NCI-H1105 (cell line): Measurements from ENCODE around the gene ENPP1.

Source experiments
- DNase-seq: peaks from one replicate; lab custom pipeline; 2025; lab: John Stamatoyannopoulos, UW

The ENPP1 gene

DNA sequence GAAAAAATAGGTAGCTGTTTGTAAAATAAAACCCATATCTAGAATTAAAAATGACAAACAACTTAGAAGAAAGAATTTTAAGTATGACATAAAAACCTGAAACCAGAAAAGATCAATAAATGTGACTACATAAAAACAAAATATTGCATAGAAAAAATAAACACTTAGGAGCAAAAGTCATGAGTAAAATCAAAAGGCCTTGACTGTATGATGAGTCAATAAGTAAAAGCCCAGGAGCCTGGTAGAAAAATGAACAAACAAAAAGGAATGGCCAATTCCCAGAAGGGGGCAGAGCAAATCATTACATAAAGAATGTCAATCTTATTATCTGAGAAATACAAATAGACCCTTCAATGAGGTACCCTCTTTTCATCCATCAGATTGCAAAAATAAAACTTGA lies 20.7 kb upstream of the ENPP1 start:
- no peak for DNase-seq

DNA sequence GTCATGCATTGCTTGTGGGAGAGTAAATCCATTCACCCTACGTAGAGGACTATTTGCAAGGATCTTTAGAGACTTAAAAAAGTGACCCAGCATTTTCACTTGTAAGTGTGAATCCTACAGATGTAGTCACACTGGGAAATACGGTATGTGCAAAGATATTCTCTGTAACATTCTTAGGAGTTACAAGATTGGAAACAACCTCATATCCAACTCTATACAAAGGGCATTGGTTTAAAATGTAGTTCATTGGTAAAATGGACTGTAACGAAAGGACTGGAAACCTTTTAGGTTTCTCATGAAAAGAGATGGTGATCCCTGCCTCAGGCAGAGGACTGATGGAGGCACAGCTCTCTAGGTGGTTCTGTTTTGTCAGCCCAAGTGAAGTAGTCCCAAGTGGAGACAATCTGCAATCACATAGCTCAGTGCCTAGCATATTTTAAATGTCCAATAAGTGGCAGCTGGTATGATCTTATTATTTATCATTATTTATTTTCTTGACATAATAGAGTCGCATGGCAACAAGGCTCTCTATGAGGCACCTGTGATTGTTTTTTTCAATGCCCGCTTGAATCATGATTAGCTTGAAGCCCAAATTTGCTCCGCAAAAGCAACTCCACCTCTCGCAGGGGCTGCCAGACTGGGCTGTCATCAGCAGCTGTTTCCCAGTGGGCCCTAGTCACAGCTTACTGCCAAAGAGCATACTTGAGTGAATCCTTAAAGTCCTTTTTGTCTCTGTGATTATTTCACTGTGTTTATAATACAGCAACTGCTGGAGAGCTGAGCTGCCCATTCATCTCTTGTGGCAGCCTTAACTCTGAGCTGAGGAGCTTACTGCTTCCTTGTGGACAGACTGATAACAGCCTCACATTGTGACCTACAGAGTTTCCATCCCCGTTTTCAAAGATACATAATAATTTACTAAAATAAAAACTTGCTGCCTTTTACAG lies 19.8 kb upstream of the ENPP1 start:
- peak; percentile 73 for DNase-seq

- DNase-seq: no peak
Observed at GRCh38 chr6:131789219-131789618, 18.6 kb upstream of the ENPP1 start.

- no peak for DNase-seq
Observed at GRCh38 chr6:131791476-131791875, 16.3 kb upstream of the ENPP1 start.

DNA sequence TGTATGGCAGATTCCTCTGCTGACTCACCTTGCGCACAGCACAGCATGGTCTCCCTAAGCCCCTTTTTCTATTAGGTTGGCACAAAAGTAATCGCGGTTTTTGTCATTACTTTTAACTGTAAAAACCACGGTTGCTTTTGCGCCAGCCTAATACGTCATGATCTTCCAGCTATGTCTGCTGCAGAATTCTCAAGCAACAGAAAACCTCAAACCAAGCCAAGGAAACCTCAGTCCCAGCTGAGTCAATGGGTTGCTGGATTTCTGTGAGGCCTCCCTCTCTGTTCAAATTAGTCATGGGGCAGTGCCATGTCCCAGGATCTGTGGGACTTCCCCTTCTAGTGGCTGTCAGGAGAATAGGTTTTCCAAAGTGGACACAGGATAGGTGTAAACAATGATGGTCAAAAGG lies 15.7 kb upstream of the ENPP1 start:
- no peak for DNase-seq

DNA sequence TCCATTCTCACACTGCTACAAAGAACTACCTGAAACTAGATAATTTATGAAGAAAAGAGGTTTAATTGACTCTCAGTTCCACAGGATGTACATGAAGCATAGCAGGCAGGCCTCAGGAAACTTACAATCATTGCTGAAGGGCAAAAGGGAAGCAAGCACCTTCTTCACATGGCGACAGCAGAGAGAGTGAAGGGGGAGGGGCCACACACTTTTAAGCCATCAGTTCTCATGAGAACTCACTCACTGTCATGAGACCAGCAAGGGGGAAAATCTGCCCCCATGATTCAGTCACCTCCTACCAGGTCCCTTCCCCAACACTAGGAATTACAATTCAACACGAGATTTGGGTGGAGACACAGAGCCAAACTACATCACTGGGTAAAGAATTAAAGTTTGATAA lies 12.5 kb upstream of the ENPP1 start:
- no peak for DNase-seq

GRCh38 chr6:131802347-131802746 lies 5.5 kb upstream of the ENPP1 start:
- DNase-seq: no peak

GRCh38 chr6:131803007-131803769 lies 4.6 kb upstream of the ENPP1 start:
- DNase-seq: no peak

GRCh38 chr6:131804131-131804530 lies 3.7 kb upstream of the ENPP1 start:
- no peak for DNase-seq

DNA sequence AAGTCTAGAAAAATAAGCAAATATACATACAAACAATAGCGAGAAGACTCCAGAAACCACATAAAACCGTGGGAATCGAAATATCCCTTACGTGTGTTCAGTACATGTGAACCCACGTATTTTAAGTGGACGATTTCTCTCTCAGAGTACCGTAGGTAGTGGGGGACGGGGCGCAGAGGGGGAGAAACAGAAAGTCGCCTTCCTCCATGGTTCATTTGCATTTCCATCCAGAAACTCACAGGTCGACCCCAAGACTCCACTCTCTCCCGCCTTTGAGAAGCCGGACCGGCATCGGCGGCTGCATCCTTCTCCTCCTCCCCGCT lies 538 bp upstream of the ENPP1 start:
- no peak for DNase-seq

DNA sequence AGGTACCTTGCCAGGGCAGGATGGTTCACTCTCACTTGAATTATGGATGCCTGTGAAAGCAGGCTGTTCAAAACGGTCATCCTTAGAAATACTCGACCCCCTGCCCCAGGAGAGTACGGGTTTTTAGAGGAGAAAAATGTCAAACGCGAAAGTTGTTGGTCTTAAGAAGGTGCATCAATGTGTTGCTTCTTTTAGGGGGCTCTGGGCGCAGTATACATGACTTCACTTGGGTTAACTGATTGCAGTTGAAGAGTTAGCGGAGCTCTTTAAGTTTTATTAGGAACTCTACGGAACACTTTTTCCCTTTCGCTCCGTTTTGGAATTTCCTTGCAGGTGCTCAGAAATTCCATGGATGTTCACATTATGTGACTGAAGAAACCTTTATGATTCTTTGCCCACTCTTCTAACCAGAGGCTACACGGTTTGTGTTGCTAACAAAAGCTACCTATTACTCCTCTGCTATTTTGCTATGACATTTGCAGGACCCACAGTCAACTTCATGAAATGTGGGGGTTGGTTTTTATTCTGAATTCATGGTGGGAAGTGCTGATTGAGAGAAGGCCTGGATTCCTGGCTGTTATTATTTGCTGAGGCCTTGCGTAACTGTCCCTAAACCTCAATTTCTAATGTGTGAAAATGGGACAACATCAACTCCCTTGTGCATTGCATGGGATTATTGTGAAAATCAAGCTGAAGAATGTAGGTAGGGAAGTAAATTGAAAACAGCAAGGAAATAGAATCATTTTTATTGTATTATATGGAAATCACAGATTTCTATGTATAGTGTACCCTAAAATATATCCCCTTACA lies 845 bp downstream of the ENPP1 start:
- no peak for DNase-seq

- no peak for DNase-seq
Observed at GRCh38 chr6:131811500-131811899, 3.7 kb downstream of the ENPP1 start.

GRCh38 chr6:131813991-131814390 lies 6.2 kb downstream of the ENPP1 start:
- DNase-seq: no peak

DNA sequence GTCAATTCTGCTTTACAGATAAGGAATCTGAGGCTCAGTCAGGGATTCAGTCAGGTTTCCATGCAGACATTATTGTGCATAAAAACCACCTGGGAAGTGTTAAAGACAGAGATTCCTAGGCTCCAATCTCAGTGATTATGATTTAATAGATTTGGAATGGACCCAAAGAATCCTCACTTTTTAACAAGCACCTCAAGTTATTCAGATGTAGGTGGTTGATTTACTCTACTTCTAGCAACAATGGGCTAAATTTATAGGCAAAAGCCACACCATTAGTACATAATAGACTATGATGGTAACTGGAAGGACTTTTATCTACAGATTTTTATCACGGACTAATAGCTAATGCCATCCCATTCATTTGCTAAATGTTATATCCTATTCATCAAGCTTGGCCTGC lies 9.0 kb downstream of the ENPP1 start:
- DNase-seq: no peak

GRCh38 chr6:131819572-131820124 lies 11.8 kb downstream of the ENPP1 start:
- no peak for DNase-seq

DNA sequence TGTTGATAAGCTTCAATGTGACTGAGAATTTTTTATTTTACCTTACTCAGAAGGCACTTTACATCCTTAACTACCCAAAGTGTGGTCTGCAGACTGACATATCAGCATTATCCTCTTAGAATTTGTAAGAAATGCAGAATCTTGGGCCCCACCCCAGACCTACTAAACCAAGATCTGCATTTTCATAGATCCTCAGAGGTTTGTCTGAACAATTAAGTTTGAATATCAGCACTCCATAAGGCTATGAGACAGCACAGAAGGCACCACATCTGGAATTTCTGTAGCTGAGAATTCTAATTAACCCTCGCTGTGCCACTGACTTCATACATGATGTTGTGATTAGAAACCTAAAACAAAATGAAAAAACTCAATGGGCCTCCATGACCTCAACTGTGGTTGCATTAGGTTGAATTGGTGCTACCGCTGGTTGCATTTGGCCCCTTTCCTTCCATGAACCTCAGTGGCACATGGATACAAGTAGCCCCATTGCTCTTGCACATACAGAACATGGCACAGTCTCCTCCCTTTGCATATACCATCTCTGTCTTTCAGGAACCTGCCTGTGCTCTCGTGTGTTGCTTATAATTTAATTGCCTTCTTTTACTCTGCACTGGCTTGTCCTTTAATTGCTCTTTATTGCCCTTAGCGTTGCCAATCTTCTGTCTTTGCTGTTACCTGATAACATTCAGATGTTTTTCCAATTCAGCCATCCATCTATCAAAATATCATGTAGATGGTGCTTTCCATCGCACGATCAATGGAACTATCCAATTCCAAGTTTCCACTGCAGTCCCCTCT lies 13.4 kb downstream of the ENPP1 start:
- DNase-seq: no peak

DNA sequence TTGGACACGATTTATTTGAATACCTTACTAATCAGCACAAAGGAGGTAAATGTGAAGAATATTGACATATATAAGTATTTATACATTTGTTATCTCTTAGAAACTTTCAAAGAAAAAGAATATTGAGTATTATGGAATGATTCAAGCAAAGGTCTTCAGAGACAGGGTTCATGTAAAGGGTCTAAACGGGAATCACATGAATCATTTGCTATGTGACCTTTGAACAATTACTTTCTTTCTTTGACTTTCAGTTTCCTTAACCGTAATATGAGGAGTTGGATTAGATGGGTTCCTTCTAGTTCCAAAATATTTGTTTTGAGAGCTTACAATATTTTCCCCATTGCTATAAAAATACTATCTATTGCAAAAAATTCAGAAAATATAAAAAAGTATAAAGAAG lies 14.3 kb downstream of the ENPP1 start:
- no peak for DNase-seq

DNA sequence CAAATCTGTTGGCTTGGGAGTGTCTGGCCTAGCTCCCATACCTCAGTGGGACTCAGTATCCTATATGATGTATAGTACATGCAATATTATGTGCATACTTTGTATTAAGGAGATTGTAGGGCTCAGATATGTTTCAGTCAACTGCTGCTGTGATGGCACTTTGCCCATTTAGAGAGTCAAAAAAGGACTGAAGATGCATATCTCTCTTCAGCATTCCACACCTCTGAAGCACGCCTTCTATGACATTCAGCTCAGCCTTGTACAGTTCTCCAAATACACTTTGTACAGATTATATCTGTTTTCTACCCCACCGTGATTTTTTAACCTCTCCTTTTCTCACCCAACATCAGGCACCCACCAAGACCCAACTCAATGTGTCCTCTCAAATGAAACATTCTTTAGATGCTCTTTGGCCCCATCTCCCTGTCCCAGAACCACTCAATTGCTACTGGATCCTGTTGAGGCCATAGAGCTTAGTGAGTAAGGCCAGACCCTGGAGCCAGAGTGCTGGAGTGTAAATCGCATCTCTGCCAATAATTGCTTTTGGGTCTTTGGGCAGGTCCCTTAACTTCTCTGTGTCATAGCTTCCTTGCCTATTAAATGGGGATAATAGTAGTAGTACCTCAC lies 15.6 kb downstream of the ENPP1 start:
- no peak for DNase-seq

GRCh38 chr6:131825946-131826345 lies 18.1 kb downstream of the ENPP1 start:
- no peak for DNase-seq

DNA sequence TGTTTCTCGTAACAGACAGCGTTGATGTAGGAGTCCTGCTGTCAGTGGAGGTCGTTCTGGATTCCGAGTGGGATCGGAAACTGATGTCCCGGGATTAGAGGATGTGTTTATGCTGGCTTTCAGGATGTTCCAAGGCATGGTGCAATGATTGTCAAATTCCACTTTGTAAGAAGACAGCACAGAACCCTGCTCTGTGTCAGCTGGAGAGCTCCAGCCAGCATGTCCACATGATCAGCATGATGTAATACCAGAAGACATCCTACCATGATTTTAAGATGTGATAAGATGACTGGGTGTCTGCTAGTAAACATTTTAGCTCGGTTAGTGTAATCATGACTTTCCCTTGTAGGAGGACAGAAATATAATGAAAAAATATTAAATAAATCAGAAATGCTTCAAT lies 20.3 kb downstream of the ENPP1 start:
- DNase-seq: no peak

GRCh38 chr6:131828951-131829350 lies 21.1 kb downstream of the ENPP1 start:
- no peak for DNase-seq
